Right lobe of liver (tissue), 6 donors: Measurements from ENCODE around the gene MIDN. TPM values are rescaled to one million over a fixed set of nuclear protein-coding genes. Genes with fewer than 3 reads are reported as not detected.
A peak's percentile ranks its signal among the peaks of the same experiment; 100 is the strongest.

Source experiments
- ATAC-seq, 4 donors: fragments of 200-7000 bp; cut with Tn5 transposase; one replicate each; pipeline ENCODE4 v1.9.1; 2020; ENCODE audit warnings: mild to moderate bottlenecking in 4 of 4, moderate library complexity in 4 of 4
- DNase-seq, 3 donors: peaks; one replicate each; pipeline ENCODE4 v3.0.0-alpha.2; 2020
- H3K27ac ChIP-seq, 3 donors: fragments of 200-600 bp; one replicate each; pipeline ENCODE4 v1.8.0; 2022
- H3K27me3 ChIP-seq, 2 donors: fragments of 200-600 bp; one replicate each; pipeline ENCODE4 v1.8.0; 2022
- H3K36me3 ChIP-seq, 4 donors: fragments of 200-600 bp; sonication (generic) in 1 of 4; one replicate each; pipeline versions ENCODE4 v1.5.1 to v1.8.0; 2017 to 2022; ENCODE audit warnings: control low read depth in 1 of 4
- H3K4me1 ChIP-seq, 4 donors: fragments of 200-600 bp; sonication (generic) in 1 of 4; one replicate each; pipeline versions ENCODE4 v1.5.1 to v1.8.0; 2017 to 2022; ENCODE audit warnings: control low read depth in 1 of 4
- H3K4me3 ChIP-seq, 3 donors: fragments of 200-600 bp; one replicate each; pipeline ENCODE4 v1.8.0; 2022
- H3K9me3 ChIP-seq, 4 donors: fragments of 200-600 bp; sonication (generic) in 1 of 4; one replicate each; pipeline versions ENCODE4 v1.5.1 to v1.8.0; 2017 to 2022; ENCODE audit warnings: control low read depth in 1 of 4
- CTCF ChIP-seq, 4 donors: fragments of 200-600 bp in 3 of 4; fragments of 450-650 bp in 1 of 4; IDR thresholded peaks; one replicate each; pipeline versions ENCODE4 v1.5.1 to v1.8.0; 2016 to 2022; ENCODE audit warnings: antibody characterized with exemption in 4 of 4, mild to moderate bottlenecking in 2 of 4
- POLR2A ChIP-seq: fragments of 450-650 bp; IDR thresholded peaks from one replicate; pipeline ENCODE4 v1.6.1; 2017; ENCODE audit warnings: antibody characterized with exemption, mild to moderate bottlenecking
- WGBS: methylation state at CpG from one replicate; pipeline ENCODE4 v1.1.6; 2018; ENCODE audit warnings: low coverage, low lambda C conversion rate; ENCODE audit not compliant: insufficient coverage; ENCODE audit errors: missing lambda C conversion rate; 5-methylcytosine and 5-hydroxymethylcytosine counted together
- intact Hi-C, 2 donors: fragments of 100-400 bp; cut with DNase I; formaldehyde crosslinking; loops; one replicate each; pipeline versions ENCODE4 v1.11.2 to v1.14.1; 2022
- total RNA-seq, 6 experiments: library from RNA; depleted of rRNA in 2 of 6; stranded (reverse); fragments of >200 nt in 2 of 6; fragmentation: NEBNext Ultra II Directional in 3 of 6; extraction: Animal tissue kit (Norgen Biotek cat#: 25700) in 3 of 6; gene quantifications; one replicate each; pipeline versions ENCODE4 v1.1.0 to v1.2.4, GENCODE V29; 2016 to 2023
- donor health status: DM: no; HTN: yes; CAD: no.
- donor health status: DM: no; HTN: no; CAD: no.
- donor health status: DM: no; HTN: no; CAD: no.
- donor health status: DM: no; HTN: yes; CAD: no.
- donor health status: DM: no; HTN: yes; CAD: no.

Gene MIDN
- total RNA-seq, 6 experiments from 2014 or later: 22.3 to 55.1 (median 29.3) TPM

- H3K36me3 ChIP-seq: peaks cover 17 to 52% (median 29%) of the 10 kb centered on the region in 4 donors
- peak in 1 of 3 donors; percentile 77 for DNase-seq
- H3K27ac ChIP-seq: peak overlapping the region; percentile 76 to 97 (median 94)
- WGBS: 87% methylated on average over 3 of the region's 20 CpGs
- TF ChIP-seq POLR2A (peak; percentile 10), CTCF (IDR thresholded peaks at IDR 0.05) (no peak)
- H3K27me3 ChIP-seq: no peaks in the 10 kb centered on the region
- peak overlapping the region in 1 of 3 donors; percentile 86 for H3K4me3 ChIP-seq
- H3K9me3 ChIP-seq: no peaks in the 10 kb centered on the region
- ATAC-seq: peak in 3 of 4 donors; percentile 2 to 4 (median 3)
- peaks cover 0 to 73% (median 28%) of the 10 kb centered on the region in 4 donors for H3K4me1 ChIP-seq
- intact Hi-C loops: no loop called here
These were observed 6.3 kb downstream of the MIDN start for GRCh38 chr19:1254530-1255185.

GRCh38 chr19:1255186-1256161, 7.1 kb downstream of the MIDN start:
- intact Hi-C loops: no loop called here
- 85% methylated on average over 13 of the region's 52 CpGs for WGBS
- DNase-seq (no peak), ATAC-seq (no peak)
- Histone ChIP-seq H3K27me3 (no peaks in the 10 kb centered on the region), H3K36me3 (peaks cover 17 to 47% (median 28%) of the 10 kb centered on the region in 4 donors), H3K4me3 (no peak overlapping the region), H3K9me3 (no peaks in the 10 kb centered on the region), H3K27ac (peak overlapping the region in 2 of 3 donors; percentile 94 to 97), H3K4me1 (peaks cover 4 to 81% (median 33%) of the 10 kb centered on the region in 4 donors)
- TF ChIP-seq CTCF (IDR thresholded peaks at IDR 0.05): no peak
- peak; percentile 1 for TF ChIP-seq POLR2A

- no peak for DNase-seq
- WGBS: 74% methylated on average over 8 of the region's 46 CpGs
- peaks cover 5 to 89% (median 37%) of the 10 kb centered on the region in 4 donors for H3K4me1 ChIP-seq
- no peak overlapping the region for H3K27ac ChIP-seq
- H3K4me3 ChIP-seq: no peak overlapping the region
- intact Hi-C loops: no loop called here
- no peak for ATAC-seq
- H3K27me3 ChIP-seq: no peaks in the 10 kb centered on the region
- TF ChIP-seq CTCF (IDR thresholded peaks at IDR 0.05): no peak
- H3K9me3 ChIP-seq: no peaks in the 10 kb centered on the region
- peaks cover 17 to 43% (median 28%) of the 10 kb centered on the region in 4 donors for H3K36me3 ChIP-seq
These were observed 8.5 kb downstream of the MIDN start for GRCh38 chr19:1256646-1257474.

DNA sequence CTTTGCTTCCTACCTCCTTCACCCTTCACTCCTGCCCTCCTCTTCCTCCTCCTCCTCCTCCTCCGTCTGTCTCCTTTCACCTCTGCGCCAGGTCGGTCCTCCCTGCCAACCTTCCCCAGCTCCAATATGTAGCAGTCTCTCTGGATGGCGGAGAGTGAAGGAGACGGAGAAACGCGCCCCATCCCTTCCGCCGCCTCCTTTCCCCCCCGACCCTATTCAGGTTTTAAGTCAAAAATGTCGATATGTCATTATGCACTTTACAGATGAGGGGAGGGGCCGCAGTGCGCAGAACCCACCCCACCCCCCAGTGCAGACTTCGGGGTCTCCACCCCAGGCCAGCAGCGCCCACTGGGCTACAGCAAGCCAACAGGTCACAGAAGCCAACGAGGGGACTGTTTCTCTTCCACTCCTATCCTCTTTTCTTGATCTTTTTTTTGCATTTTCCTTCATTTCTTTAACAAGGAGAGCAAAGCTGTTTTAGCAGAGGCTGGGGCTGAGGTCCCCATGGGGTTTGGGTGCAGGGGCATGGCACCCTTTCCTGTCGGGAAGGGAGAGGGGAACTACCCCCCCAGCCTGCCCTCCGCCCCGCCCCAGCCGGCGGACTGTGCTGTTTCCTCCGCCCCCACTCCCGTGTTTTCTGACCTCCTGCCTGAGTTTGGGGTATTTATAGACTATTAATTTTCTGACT, 9.2 kb downstream of the MIDN start:
- intact Hi-C loops: no loop called here
- no peak overlapping the region for H3K4me3 ChIP-seq
- peaks cover 5 to 88% (median 37%) of the 10 kb centered on the region in 4 donors for H3K4me1 ChIP-seq
- DNase-seq (no peak), ATAC-seq (no peak)
- peaks cover 17 to 43% (median 28%) of the 10 kb centered on the region in 4 donors for H3K36me3 ChIP-seq
- H3K9me3 ChIP-seq: no peaks in the 10 kb centered on the region
- WGBS: 65% methylated on average over 20 of the region's 23 CpGs
- peak overlapping the region in 2 of 3 donors; percentile 33 to 92 for H3K27ac ChIP-seq
- H3K27me3 ChIP-seq: no peaks in the 10 kb centered on the region
- TF ChIP-seq CTCF (IDR thresholded peaks at IDR 0.05) (no peak), POLR2A (peak; percentile 5)
